SH-SY5Y (cell line): ENCODE measurements around the gene EFHD2.

ENCODE experiments used
- GATA2 ChIP-seq: IDR thresholded peaks from 2 replicates; pipeline ENCODE4 v1.6.1; 2011; ENCODE audit warnings: mild to moderate bottlenecking, low read depth, low read length
- GATA3 ChIP-seq: IDR thresholded peaks from 2 replicates; pipeline ENCODE4 v1.6.1; 2011; ENCODE audit warnings: low read depth, mild to moderate bottlenecking, low read length, moderate library complexity

DNA sequence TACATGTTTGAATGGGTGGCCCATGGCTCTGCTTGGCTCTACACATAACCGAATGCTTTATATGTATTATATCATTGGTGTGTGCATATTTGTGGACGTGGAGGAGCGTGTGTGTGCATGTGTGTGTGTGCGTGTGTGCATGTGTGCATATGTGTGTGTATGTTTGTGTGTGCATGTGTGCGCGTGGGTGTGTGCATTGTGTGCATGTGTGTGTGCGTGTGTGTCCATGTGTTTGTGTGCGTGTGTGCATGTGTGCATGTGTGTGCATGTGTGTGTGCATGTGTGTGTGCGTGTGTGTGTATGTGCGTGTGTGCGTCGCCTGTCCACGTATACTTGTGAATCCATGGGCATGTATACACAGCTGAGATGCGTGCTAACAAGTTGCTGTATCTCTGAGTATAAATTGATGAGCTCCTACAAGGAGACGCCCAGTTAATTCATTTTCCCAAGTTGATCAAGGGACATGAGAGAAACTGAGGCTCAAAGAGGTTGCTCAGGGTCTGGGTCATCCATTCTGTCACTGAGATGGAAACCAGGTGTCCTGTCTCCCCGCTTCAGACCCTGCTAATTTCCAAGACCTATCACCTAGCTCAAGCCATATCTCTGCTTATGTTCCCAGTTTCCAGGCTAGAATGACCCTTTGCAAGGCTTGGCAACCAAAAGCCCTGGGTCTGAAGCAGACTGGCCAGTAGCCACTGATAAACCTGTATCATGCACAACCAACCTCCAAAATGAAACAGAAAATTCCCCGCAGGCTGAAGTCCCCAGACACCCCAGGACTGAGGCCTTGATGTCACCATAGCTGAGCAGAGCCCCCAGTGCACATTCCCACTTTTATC lies 25.8 kb downstream of the EFHD2 start:
- TF ChIP-seq GATA3 (no peak), GATA2 (no peak)
